Fibroblast of mammary gland (primary cell): ENCODE results near the gene TUSC1.

Experiments
- DNase-seq: peaks from one replicate; pipeline ENCODE4 v3.0.0-alpha.2; 2010; ENCODE audit warnings: low read depth
- H3K4me3 ChIP-seq: 2 replicates; pipeline ENCODE4 v1.5.1; 2011; ENCODE audit warnings: low read depth, mild to moderate bottlenecking, low read length, moderate library complexity; ENCODE audit not compliant: control insufficient read depth
- CTCF ChIP-seq: conservative IDR thresholded peaks from 2 replicates; pipeline ENCODE4 v1.5.1; 2011; ENCODE audit warnings: low read depth, low read length, inconsistent platforms; ENCODE audit not compliant: control insufficient read depth, insufficient read depth

Gene TUSC1

GRCh38 chr9:25629231-25629630, 49.0 kb downstream of the TUSC1 start:
- DNase-seq: no peak
- no peak overlapping the region for H3K4me3 ChIP-seq
- TF ChIP-seq CTCF: no peak
